Liver (tissue), 3 donors: Measurements from ENCODE around the gene MRGPRF.

ENCODE experiments used
- CTCF ChIP-seq: fragments of 150-350 bp; IDR thresholded peaks from 2 replicates; pipeline ENCODE4 v1.5.1; 2017; ENCODE audit warnings: improper control_type of control experiment, low read depth, low read length; ENCODE audit not compliant: missing input control
- GABPA ChIP-seq, 2 donors: IDR thresholded peaks in 1 of 2; conservative IDR thresholded peaks in 1 of 2; 2 replicates each; pipeline ENCODE4 v1.6.1; 2016; ENCODE audit warnings: antibody characterized with exemption in 2 of 2, mild to moderate bottlenecking in 1 of 2, moderate library complexity in 1 of 2
- JUND ChIP-seq, 2 donors: IDR thresholded peaks; 2 replicates each; pipeline ENCODE4 v1.6.1; 2016; ENCODE audit warnings: antibody characterized with exemption in 2 of 2
- TF ChIP-seq, protein P1 (sequence below): IDR thresholded peaks from 2 replicates; pipeline ENCODE4 v1.6.1; 2016; ENCODE audit warnings: antibody characterized with exemption
- donor health status: healthy.
- donor health status: healthy.

DNA sequence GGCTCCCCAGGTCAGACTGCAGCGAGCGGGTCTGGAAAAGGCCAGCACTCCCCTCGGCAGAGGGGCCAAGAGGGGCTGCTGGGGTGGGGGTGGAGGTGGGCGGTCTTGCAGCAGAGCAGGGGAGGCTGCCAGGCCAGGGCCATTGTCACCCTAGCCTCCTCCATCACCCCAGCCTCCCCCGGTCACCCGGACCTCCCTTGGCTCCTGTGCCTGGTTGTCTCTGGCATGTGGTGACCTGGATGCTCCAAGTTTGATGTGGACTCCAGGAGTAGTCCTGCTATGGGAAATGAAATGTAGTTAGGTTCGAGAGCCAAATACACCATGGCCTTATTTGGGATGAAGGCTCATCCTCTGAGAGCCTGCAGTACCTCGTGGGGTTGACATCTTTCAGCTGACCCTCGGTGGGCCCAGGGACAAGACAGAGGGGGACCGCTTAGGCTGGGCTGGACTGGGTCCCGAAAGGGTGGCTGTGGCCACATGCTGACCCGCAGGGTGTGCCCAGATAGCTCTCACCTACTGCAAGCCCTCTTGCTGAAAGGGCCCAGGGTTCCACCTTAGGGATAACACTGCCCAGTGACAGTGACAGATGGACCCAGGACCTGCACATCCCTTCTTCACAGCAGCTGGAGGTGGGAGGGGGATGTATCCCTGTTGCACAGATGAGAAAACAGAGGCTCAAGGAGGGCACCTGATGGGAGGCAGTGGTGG is 56.3 kb downstream of the MRGPRF start:
- TF ChIP-seq CTCF (no peak), GABPA (IDR thresholded peaks at IDR 0.05 in 1 of 2, conservative IDR thresholded peaks at IDR 0.05 in 1 of 2) (no peak), JUND (IDR thresholded peaks at IDR 0.05) (no peak)
- TF ChIP-seq, protein P1, sequence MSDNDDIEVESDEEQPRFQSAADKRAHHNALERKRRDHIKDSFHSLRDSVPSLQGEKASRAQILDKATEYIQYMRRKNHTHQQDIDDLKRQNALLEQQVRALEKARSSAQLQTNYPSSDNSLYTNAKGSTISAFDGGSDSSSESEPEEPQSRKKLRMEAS, result no peak
